ENCODE results near the gene DEXI.

GRCh38 chr16:10931134-10931533 is 11.1 kb downstream of the DEXI start:
- TF ChIP-seq EP300 (IDR thresholded peaks at IDR 0.05; ENCODE audit: low read depth): no peak
- TF ChIP-seq, protein P1, sequence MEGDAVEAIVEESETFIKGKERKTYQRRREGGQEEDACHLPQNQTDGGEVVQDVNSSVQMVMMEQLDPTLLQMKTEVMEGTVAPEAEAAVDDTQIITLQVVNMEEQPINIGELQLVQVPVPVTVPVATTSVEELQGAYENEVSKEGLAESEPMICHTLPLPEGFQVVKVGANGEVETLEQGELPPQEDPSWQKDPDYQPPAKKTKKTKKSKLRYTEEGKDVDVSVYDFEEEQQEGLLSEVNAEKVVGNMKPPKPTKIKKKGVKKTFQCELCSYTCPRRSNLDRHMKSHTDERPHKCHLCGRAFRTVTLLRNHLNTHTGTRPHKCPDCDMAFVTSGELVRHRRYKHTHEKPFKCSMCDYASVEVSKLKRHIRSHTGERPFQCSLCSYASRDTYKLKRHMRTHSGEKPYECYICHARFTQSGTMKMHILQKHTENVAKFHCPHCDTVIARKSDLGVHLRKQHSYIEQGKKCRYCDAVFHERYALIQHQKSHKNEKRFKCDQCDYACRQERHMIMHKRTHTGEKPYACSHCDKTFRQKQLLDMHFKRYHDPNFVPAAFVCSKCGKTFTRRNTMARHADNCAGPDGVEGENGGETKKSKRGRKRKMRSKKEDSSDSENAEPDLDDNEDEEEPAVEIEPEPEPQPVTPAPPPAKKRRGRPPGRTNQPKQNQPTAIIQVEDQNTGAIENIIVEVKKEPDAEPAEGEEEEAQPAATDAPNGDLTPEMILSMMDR (IDR thresholded peaks at IDR 0.05): no peak
- no peak for TF ChIP-seq POLR2AphosphoS5 (IDR thresholded peaks at IDR 0.05)
- TF ChIP-seq POLR2A (IDR thresholded peaks at IDR 0.05): no peak
